T-helper 2 cell treated with Interferon-gamma antibody and Interleukin-4, amounts not matched to agents 100 ng/mL and 5 ng/mL, for 36 hours (primary cell): Measurements from ENCODE around the gene KCNJ15. TPM values are rescaled to one million over a fixed set of nuclear protein-coding genes. Genes with fewer than 3 reads are reported as not detected.

Experiments used
- intact Hi-C: fragments of 100-400 bp; cut with micrococcal nuclease; formaldehyde crosslinking; loops from one replicate; pipeline ENCODE4 v1.15.1; 2023
- total RNA-seq: library from RNA; stranded (reverse); gene quantifications from 2 replicates; pipeline ENCODE4 v1.2.3, GENCODE V29; 2022

KCNJ15 gene
- total RNA-seq, 1 donor from 2014 or later, result 0.05 TPM

- intact Hi-C loops, result no loop called here
Observed at GRCh38 chr21:38322311-38322950, 65.6 kb downstream of the KCNJ15 start.

- intact Hi-C loops, result no loop called here
Observed at GRCh38 chr21:38323721-38324531, 67.1 kb downstream of the KCNJ15 start.

- intact Hi-C loops, result no loop called here
Observed at GRCh38 chr21:38325216-38325615, 68.4 kb downstream of the KCNJ15 start.

- intact Hi-C loops, result no loop called here
Observed at GRCh38 chr21:38325731-38326420, 69.1 kb downstream of the KCNJ15 start.

- intact Hi-C loops, result no loop called here
Observed at GRCh38 chr21:38326429-38326828, 69.6 kb downstream of the KCNJ15 start.

GRCh38 chr21:38326899-38327298 is 70.1 kb downstream of the KCNJ15 start:
- intact Hi-C loops, result no loop called here

- intact Hi-C loops, result no loop called here
Observed at GRCh38 chr21:38327984-38328383, 71.2 kb downstream of the KCNJ15 start.

GRCh38 chr21:38329162-38329561 is 72.4 kb downstream of the KCNJ15 start:
- intact Hi-C loops, result no loop called here

GRCh38 chr21:38330666-38331065 is 73.9 kb downstream of the KCNJ15 start:
- intact Hi-C loops, result no loop called here

GRCh38 chr21:38333301-38334272 is 76.8 kb downstream of the KCNJ15 start:
- intact Hi-C loops, result no loop called here

GRCh38 chr21:38334866-38335265 is 78.1 kb downstream of the KCNJ15 start:
- intact Hi-C loops, result no loop called here

- intact Hi-C loops, result no loop called here
Observed at GRCh38 chr21:38337793-38338192, 81.0 kb downstream of the KCNJ15 start.

GRCh38 chr21:38340131-38340530 is 83.3 kb downstream of the KCNJ15 start:
- intact Hi-C loops, result no loop called here

- intact Hi-C loops, result no loop called here
Observed at GRCh38 chr21:38341546-38342012, 84.8 kb downstream of the KCNJ15 start.

GRCh38 chr21:38342739-38343138 is 85.9 kb downstream of the KCNJ15 start:
- intact Hi-C loops, result no loop called here

- intact Hi-C loops, result no loop called here
Observed at GRCh38 chr21:38343691-38344090, 86.9 kb downstream of the KCNJ15 start.

GRCh38 chr21:38346286-38346685 is 89.5 kb downstream of the KCNJ15 start:
- intact Hi-C loops, result no loop called here

- intact Hi-C loops, result no loop called here
Observed at GRCh38 chr21:38349111-38349746, 92.4 kb downstream of the KCNJ15 start.

- intact Hi-C loops, result loop anchor here (10.0 kb wide), 1 partner anchor 635 kb away; no protein-coding TSS in a partner anchor
Observed at GRCh38 chr21:38349977-38350376, 93.2 kb downstream of the KCNJ15 start.

GRCh38 chr21:38350684-38351083 is 93.9 kb downstream of the KCNJ15 start:
- intact Hi-C loops, result loop anchor here (10.0 kb wide), 1 partner anchor 636 kb away; no protein-coding TSS in a partner anchor
